ENCODE data around the gene CDX2.
"Not testable (repeated sequence)": the region's sequence is repeated elsewhere in the genome, so short reads cannot be mapped to it uniquely, and the experiment has no call there.

GRCh38 chr13:27964206-27964605, 4.9 kb downstream of the CDX2 start:
- TF ChIP-seq CTCF (IDR thresholded peaks at IDR 0.05 in 4 of 5, conservative IDR thresholded peaks at IDR 0.05 in 1 of 5); POLR2A (IDR thresholded peaks at IDR 0.05): not testable (repeated sequence)
